Tibial artery (tissue), 4 donors: ENCODE data around the gene PCDHGA1.
A peak's percentile ranks its signal among the peaks of the same experiment; 100 is the strongest.

Experiments used
- DNase-seq, 2 donors: peaks; one replicate each; pipeline ENCODE4 v3.0.0-alpha.2; 2019
- H3K27ac ChIP-seq, 2 donors: fragments of 200-600 bp; sonication (generic) in 1 of 2; 1 replicate in 1 of 2; 2 replicates in 1 of 2; pipeline ENCODE4 v1.5.1; 2018 to 2019; ENCODE audit warnings: mild to moderate bottlenecking in 1 of 2
- H3K27me3 ChIP-seq, 2 donors: fragments of 200-600 bp; sonication (generic) in 1 of 2; one replicate each; pipeline versions ENCODE4 v1.5.1 to v1.6.0; 2016 to 2019
- H3K36me3 ChIP-seq, 3 donors: fragments of 200-600 bp; sonication (generic) in 2 of 3; one replicate each; pipeline ENCODE4 v1.5.1; 2016 to 2019; ENCODE audit warnings: mild to moderate bottlenecking in 2 of 3
- H3K4me1 ChIP-seq, 4 donors: fragments of 200-600 bp; sonication (generic) in 2 of 4; 1 replicate in 3 of 4; 2 replicates in 1 of 4; pipeline ENCODE4 v1.5.1; 2016 to 2019
- H3K4me3 ChIP-seq, 2 donors: fragments of 200-600 bp; sonication (generic) in 1 of 2; 1 replicate in 1 of 2; 2 replicates in 1 of 2; pipeline ENCODE4 v1.5.1; 2018 to 2019; ENCODE audit warnings: mild to moderate bottlenecking in 2 of 2
- H3K9me3 ChIP-seq, 3 donors: fragments of 200-600 bp; sonication (generic) in 1 of 3; one replicate each; pipeline ENCODE4 v1.5.1; 2016 to 2019
- CTCF ChIP-seq, 2 experiments: fragments of 200-600 bp in 1 of 2; fragments of 450-650 bp in 1 of 2; IDR thresholded peaks; one replicate each; pipeline ENCODE4 v1.5.1; 2017 to 2019; ENCODE audit warnings: antibody characterized with exemption in 2 of 2, mild to moderate bottlenecking in 1 of 2, moderate library complexity in 1 of 2
- intact Hi-C: fragments of 100-400 bp; cut with DNase I; formaldehyde crosslinking; loops from one replicate; pipeline ENCODE4 v1.15.0; 2023; ENCODE audit warnings: low total_unique reads

PCDHGA1 gene

GRCh38 chr5:141543053-141543452 lies 212.7 kb downstream of the PCDHGA1 start:
- intact Hi-C loops = no loop called here
- H3K27me3 ChIP-seq = no peaks in the 10 kb centered on the region
- H3K27ac ChIP-seq = no peak overlapping the region
- no peak overlapping the region for H3K4me3 ChIP-seq
- H3K9me3 ChIP-seq = peaks cover 0 to 24% (median 15%) of the 10 kb centered on the region in 3 donors
- peaks cover 38 to 51% (median 41%) of the 10 kb centered on the region in 3 donors for H3K36me3 ChIP-seq
- no peaks in the 10 kb centered on the region for H3K4me1 ChIP-seq
- no peak for DNase-seq
- TF ChIP-seq CTCF (IDR thresholded peaks at IDR 0.05) = no peak

- H3K9me3 ChIP-seq = peaks cover 0 to 30% (median 24%) of the 10 kb centered on the region in 3 donors
- no peak overlapping the region for H3K4me3 ChIP-seq
- no peak for TF ChIP-seq CTCF (IDR thresholded peaks at IDR 0.05)
- intact Hi-C loops = no loop called here
- no peaks in the 10 kb centered on the region for H3K27me3 ChIP-seq
- H3K27ac ChIP-seq = no peak overlapping the region
- H3K36me3 ChIP-seq = peaks cover 44 to 59% (median 49%) of the 10 kb centered on the region in 3 donors
- DNase-seq = no peak
- H3K4me1 ChIP-seq = no peaks in the 10 kb centered on the region
Observed at GRCh38 chr5:141547488-141547887, 217.2 kb downstream of the PCDHGA1 start.

- no peak for TF ChIP-seq CTCF (IDR thresholded peaks at IDR 0.05)
- peaks cover 0 to 30% (median 24%) of the 10 kb centered on the region in 3 donors for H3K9me3 ChIP-seq
- no peak overlapping the region for H3K27ac ChIP-seq
- H3K36me3 ChIP-seq = peaks cover 44 to 59% (median 49%) of the 10 kb centered on the region in 3 donors
- no peak overlapping the region for H3K4me3 ChIP-seq
- intact Hi-C loops = no loop called here
- H3K4me1 ChIP-seq = no peaks in the 10 kb centered on the region
- H3K27me3 ChIP-seq = no peaks in the 10 kb centered on the region
- no peak for DNase-seq
Observed at GRCh38 chr5:141547921-141548320, 217.6 kb downstream of the PCDHGA1 start.

- Histone ChIP-seq H3K36me3 (peaks cover 0 to 6% (median 2%) of the 10 kb centered on the region in 3 donors), H3K4me3 (peak overlapping the region; percentile 5 to 17), H3K9me3 (no peaks in the 10 kb centered on the region), H3K4me1 (peaks cover 0 to 26% (median 17%) of the 10 kb centered on the region in 4 donors), H3K27me3 (no peaks in the 10 kb centered on the region), H3K27ac (peak overlapping the region; percentile 78 to 79)
- intact Hi-C loops = loop anchor here (5.0 to 10.0 kb wide), 2 partner anchors 45 to 143 kb away; partner anchors contain the start of genes PCDHGA10 and PCDHGB7
- DNase-seq = peak; percentile 81 to 92
- TF ChIP-seq CTCF (IDR thresholded peaks at IDR 0.05) = peak; percentile 76 to 88
Observed at GRCh38 chr5:141557681-141558136, 227.4 kb downstream of the PCDHGA1 start.

- no peak for DNase-seq
- intact Hi-C loops = loop anchor here (5.0 to 10.0 kb wide), 2 partner anchors 46 to 143 kb away; partner anchors contain the start of genes PCDHGA10 and PCDHGB7
- H3K9me3 ChIP-seq = no peaks in the 10 kb centered on the region
- H3K36me3 ChIP-seq = peaks cover 0 to 6% (median 6%) of the 10 kb centered on the region in 3 donors
- TF ChIP-seq CTCF (IDR thresholded peaks at IDR 0.05) = no peak
- H3K27ac ChIP-seq = peak overlapping the region; percentile 78 to 79
- no peak overlapping the region for H3K4me3 ChIP-seq
- peaks cover 0 to 26% (median 17%) of the 10 kb centered on the region in 4 donors for H3K4me1 ChIP-seq
- H3K27me3 ChIP-seq = no peaks in the 10 kb centered on the region
Observed at GRCh38 chr5:141558150-141558549, 227.8 kb downstream of the PCDHGA1 start.
